Measurements from ENCODE around the gene ADCY1. TPM values are rescaled to one million over a fixed set of nuclear protein-coding genes. Genes with fewer than 3 reads are reported as not detected.

Gene ADCY1
- total RNA-seq, 2 donors from 2014 or later, result 1.9 TPM; not detected in 1

DNA sequence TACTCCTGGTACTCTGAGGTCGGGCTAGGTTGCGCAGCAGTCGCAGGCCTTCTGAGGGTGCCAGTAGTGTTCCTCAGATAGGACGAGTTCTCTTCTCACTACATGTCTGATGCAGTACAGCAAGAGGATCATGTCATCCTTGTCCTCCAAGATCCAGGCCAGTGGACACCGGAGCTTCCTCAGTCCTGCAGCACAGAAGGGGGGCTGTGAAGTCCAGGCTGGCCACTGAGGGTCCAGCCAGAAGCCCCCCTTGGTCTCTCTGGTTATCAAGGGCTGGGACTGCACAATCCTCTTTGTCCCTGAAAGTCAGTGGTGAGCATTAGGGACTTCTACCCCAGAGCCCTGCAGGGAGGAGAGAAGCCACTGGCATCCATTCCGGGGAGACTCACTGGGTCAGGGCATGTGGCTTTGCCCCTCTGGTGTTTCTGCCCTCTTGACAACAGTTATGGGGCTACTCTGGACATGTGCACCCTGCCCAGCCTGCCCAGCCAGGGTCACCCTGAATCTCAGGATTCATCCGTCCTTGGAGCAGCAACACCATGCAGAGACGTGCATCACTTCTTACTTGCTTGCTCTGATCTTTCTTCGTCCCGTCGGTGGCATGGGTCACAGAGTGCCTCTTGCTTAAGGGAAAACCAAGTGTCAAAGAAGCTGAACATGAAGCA, 125.7 kb downstream of the ADCY1 start:
- Mint-ChIP-seq H3K36me3 (no peaks in the 10 kb centered on the region), H3K27ac (no peak overlapping the region), H3K9me3 (no peaks in the 10 kb centered on the region)
- ATAC-seq (no peak), DNase-seq (ENCODE audit: low spot score in 2 of 2) (no peak)

DNA sequence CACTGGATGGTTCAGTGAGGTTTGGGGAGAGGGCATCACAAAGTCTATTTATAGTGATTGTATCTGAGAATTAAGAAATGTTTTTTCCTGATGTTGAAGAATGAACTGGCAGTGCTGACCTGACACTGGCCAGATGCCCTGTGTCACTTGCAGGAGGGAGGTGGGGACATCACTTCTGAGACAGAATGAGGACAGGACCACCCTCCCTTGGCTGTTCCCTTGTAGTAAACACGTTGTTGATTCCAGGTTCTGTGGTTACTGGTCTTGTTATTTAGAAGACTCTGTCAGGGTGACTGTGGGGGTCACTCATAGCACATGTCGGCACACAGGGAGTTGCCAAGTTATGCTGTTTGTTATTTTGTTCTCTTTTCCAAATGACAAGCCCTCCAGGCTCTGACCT, 126.4 kb downstream of the ADCY1 start:
- DNase-seq (ENCODE audit: low spot score in 2 of 2) (no peak), ATAC-seq (no peak)
- no peaks in the 10 kb centered on the region for H3K9me3 Mint-ChIP-seq
- no peak overlapping the region for H3K27ac Mint-ChIP-seq
- no peaks in the 10 kb centered on the region for H3K36me3 Mint-ChIP-seq

DNA sequence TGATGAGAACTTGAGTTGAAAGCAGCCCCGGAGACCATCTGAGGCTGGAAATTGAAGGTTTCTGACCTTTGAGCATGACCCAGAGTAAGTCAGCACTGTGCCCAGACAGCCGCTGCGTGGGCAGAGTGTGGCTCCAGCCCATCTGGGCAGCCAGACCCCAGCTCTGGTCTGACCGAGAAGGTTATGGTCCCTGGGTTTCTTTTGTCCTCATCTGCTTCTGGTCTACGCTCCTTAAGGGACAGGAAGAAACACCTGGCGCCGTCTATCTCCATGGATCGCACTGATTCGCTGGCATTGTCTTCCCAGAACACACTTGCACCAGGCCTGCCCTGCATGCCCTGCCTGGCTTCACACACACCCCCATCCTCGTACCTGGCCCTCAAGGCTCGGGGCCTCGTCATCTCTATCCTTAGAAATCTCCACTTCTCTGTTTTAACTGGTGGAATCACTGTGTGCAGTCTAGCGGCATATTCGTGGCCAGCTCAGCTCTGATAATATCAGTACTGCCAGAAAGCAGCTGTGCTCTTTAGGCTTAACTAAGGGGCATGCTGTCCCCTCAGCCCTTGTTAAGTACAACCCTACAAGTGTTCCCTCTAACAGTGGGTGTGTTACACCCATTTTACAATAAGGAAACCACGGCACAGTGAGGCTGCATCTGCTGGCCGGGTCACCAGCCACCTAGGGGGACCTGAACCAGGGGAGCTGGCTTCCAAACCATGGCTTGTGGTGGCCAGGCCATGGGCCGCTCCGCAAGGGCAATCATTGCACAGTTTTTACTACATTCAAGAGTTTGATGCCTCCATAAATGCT, 127.7 kb downstream of the ADCY1 start:
- ATAC-seq (no peak), DNase-seq (ENCODE audit: low spot score in 2 of 2) (no peak)
- Mint-ChIP-seq H3K36me3 (no peaks in the 10 kb centered on the region), H3K9me3 (no peaks in the 10 kb centered on the region), H3K27ac (no peak overlapping the region)

DNA sequence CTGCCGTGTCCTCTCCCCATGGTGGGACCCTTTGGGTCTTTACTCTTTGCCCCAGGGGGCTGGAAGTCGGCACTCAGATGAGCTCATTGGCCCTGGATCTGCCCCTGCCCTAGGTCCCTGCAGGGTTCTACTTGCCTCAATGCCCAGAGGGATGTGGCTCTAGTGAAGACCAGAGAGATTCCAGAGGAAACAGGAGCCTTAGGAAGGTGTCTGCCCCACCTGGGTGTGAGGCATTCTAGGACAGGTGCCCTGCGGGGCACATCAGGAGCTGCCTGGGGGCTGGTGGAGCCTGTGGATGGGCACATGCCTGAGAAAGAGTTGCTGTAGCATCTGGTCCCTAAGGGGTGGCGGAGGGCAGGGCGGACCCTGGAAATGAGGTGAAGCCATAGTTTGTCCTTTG, 128.6 kb downstream of the ADCY1 start:
- ATAC-seq (no peak), DNase-seq (ENCODE audit: low spot score in 2 of 2) (no peak)
- no peak overlapping the region for H3K27ac Mint-ChIP-seq
- no peaks in the 10 kb centered on the region for H3K36me3 Mint-ChIP-seq
- H3K9me3 Mint-ChIP-seq, result no peaks in the 10 kb centered on the region

DNA sequence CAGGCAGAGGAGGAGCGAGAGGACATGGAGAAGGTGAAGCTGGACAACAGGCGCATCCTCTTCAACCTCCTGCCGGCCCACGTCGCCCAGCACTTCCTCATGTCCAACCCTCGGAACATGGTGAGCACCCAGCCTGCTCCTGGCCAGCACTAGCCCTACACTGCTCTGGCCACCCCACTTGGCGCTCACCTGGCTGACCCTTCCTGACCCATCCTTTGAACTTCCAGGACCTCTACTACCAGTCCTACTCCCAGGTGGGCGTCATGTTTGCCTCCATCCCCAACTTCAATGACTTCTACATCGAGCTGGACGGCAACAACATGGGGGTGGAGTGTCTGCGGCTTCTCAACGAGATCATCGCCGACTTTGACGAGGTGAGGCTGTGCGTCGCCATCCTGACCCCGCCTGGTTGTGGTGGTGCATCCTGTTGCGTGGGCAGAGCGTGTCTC, 129.2 kb downstream of the ADCY1 start:
- ATAC-seq, result no peak
- no peaks in the 10 kb centered on the region for H3K9me3 Mint-ChIP-seq
- H3K36me3 Mint-ChIP-seq, result no peaks in the 10 kb centered on the region
- no peak overlapping the region for H3K27ac Mint-ChIP-seq
- DNase-seq (ENCODE audit: low spot score in 2 of 2), result no peak

DNA sequence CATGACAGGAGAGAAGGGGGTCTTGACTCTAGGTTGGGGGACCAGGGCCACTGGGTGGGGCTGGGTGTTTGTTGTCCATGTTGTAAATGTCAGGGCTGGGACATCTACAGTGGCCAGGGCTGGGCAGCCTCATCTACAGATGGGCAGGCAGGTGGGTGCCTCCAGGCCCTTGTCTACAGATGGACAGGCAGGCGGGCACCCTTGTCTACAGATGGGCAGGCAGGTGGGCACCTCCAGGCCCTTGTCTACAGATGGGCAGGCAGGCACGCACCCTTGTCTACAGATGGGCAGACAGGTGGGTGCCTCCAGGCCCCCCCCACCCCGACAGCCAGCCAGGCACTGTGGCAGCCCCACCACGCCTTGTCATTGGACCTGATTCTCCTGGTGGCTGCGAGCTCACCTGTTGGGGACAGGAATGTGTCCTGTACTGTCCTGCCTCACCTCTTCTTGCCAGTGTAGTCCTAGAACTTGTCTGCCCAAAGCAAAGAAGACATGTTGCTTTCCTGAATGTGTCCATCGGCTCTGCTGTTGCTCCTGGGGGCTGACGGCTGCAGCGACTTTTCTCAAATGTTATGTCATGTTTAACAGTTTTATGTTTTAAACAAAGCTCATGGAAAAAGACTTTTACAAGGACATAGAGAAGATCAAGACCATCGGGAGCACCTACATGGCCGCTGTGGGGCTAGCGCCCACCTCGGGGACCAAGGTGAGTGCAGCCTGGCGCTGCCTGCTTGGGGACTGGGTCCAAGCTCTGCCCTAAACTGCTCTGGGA, 129.9 kb downstream of the ADCY1 start:
- Mint-ChIP-seq H3K27ac (no peak overlapping the region), H3K9me3 (no peaks in the 10 kb centered on the region), H3K36me3 (no peaks in the 10 kb centered on the region)
- no peak for ATAC-seq
- no peak for DNase-seq (ENCODE audit: low spot score in 2 of 2)

DNA sequence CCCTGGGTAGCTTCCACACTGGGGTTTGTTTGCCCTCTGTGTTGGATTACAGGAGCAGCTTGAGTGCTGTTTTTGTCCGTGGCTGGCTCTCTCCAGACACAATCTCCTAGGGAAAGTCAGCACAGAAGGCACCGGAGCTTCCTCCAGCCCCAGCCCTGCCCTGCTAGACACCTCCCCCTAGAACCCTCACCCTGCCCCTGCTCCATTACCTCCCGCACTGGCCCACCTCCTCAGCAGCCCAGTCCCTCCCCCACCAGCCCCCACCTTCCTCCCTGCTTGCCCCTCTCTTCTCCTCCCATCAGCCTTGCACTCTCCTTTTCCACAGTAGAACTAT, 130.5 kb downstream of the ADCY1 start:
- ATAC-seq, result no peak
- Mint-ChIP-seq H3K9me3 (no peaks in the 10 kb centered on the region), H3K27ac (no peak overlapping the region), H3K36me3 (no peaks in the 10 kb centered on the region)
- no peak for DNase-seq (ENCODE audit: low spot score in 2 of 2)

DNA sequence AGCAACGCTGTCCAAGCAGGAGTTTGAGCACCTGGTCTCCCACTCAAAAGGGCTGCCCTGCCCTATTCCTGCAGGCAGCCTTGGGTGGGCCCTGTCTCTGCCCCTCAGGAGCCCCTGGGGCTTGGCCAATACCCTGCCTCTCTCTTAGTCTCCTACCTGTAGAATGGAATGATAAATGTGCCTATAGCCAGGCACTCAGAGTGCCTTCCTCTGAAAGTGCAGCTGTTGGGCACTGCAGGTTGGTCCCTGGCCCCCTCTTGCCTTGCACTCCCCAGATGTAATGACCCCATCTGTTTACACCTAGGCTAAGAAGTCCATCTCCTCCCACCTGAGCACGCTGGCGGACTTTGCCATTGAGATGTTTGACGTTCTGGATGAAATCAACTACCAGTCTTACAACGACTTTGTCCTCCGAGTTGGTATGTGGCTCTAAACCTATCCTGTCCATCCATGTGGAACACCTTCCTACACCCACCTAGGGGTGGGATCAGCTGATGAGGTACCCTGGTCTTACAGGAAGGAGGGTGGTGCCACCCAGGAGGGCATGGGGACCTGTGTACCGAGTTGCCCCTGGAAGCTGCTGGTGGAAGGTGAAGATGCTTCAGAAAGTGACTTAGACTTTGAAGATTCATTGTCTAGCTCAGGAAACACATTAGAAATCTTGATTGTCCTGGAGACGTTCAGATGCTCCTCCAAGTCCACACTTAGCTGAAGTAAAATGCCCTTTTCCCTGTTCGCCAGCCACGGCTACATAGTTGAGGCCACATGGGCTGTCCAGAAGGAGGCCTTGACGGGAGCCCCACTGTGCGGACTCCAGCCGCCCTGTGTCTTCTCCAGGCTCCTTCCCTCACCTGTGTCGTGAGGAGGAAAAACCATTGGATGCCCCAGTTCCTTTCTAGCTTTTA, 134.1 kb downstream of the ADCY1 start:
- ATAC-seq (no peak), DNase-seq (ENCODE audit: low spot score in 2 of 2) (peak in 1 of 2 donors; percentile 0)
- no peaks in the 10 kb centered on the region for H3K36me3 Mint-ChIP-seq
- H3K9me3 Mint-ChIP-seq, result no peaks in the 10 kb centered on the region
- no peak overlapping the region for H3K27ac Mint-ChIP-seq

DNA sequence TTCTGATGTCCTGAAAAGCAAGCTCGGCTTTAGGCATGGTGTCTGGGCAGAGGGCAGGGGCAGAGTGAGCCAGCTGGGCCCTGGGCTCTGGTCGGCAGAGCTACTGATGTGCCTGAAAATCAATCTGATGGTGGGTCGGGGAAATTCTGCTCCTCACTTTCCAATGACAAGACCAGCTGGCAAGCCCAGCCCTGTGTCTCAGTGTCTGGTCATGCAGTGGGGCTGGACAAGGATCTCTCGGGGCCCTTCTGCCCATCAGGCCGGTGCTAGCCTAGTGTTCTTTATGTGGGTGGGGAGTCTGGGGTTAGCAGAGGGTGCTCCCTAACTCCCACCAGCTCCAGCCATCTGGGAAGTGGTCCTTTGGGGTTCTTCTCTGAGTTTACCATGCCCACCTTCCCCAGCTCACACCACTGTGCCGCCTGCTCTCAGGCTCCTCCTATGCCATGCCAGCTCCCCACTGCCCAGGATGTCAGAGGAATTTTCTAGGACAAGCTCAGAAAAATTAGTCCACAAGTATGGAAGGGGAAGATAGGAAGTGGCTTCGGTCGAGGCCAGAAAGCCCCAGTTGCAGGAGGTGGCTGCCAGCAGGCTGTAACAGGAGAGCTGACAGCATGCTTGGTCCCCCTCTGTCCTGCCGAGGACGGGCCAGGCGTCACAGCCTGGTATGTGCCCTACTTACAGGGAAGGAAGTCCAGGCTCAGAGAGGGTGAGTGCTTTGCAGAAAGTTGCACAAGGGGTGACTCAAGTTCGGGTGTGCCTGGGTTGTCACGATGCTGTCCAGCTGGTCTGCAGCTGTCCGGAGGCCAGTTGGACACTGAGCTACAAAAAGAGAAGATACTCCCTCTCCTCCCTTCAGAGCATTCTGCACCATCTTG, 135.2 kb downstream of the ADCY1 start:
- Mint-ChIP-seq H3K27ac (no peak overlapping the region), H3K9me3 (no peaks in the 10 kb centered on the region), H3K36me3 (no peaks in the 10 kb centered on the region)
- ATAC-seq, result no peak
- DNase-seq (ENCODE audit: low spot score in 2 of 2), result peak in 1 of 2 donors; percentile 0

DNA sequence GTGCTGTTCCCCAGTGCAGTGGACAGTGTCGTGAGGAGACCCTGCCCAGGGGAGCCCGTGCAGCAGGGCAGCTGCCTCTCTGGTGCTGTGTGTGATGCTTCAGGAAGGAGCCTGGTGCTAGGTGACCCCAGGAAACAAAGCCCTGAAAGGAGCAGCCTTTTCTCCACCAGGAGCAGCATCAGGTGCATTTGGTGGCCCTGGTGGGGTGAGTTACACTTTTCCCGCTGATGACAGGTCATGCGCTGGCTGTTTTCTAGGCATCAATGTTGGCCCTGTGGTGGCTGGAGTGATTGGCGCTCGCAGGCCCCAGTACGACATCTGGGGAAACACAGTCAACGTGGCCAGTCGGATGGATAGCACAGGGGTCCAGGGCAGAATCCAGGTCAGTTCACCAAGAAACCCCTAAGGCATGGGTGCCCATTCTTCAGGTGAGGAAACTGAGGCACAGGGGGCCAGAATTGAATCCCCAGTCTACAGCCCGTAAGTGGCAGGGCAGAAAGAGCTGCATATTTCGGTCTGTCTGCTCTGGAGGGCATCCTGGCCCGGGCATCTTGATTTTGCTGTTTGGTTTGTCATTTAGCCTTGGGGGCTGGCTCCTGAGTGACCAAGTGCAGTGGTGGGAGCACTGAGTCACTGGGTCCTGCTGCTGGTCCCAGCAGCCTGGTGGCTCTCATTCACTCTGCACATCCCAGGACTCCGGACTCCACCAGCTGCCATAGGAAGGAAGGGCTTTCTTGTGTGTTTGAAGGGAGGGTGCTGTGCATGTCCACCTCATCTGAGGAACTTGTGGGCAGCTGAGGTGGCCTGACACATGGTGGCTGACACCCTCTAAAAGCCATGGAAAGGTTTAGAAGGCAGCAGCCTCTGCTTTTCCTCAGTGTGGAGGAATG, 136.3 kb downstream of the ADCY1 start:
- DNase-seq (ENCODE audit: low spot score in 2 of 2), result peak in 1 of 2 donors; percentile 0
- no peak overlapping the region for H3K27ac Mint-ChIP-seq
- no peaks in the 10 kb centered on the region for H3K36me3 Mint-ChIP-seq
- ATAC-seq, result peak; percentile 13 to 40
- no peaks in the 10 kb centered on the region for H3K9me3 Mint-ChIP-seq

DNA sequence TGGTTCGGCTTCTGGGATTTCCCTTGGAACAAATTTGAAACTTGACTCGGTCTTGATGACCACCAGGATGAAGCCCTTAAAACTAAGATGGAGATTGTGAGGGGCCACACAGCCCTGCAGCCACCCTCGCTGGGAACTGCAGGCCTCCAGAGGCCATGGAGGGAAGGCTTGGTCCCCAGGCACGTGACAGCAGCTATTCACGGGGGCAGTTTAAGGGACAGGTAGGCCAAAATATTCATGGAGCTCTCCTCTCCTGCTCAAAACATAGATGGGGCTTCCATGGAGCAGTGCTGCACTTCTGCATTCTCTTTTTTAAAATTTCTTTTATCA, 137.0 kb downstream of the ADCY1 start:
- no peaks in the 10 kb centered on the region for H3K9me3 Mint-ChIP-seq

DNA sequence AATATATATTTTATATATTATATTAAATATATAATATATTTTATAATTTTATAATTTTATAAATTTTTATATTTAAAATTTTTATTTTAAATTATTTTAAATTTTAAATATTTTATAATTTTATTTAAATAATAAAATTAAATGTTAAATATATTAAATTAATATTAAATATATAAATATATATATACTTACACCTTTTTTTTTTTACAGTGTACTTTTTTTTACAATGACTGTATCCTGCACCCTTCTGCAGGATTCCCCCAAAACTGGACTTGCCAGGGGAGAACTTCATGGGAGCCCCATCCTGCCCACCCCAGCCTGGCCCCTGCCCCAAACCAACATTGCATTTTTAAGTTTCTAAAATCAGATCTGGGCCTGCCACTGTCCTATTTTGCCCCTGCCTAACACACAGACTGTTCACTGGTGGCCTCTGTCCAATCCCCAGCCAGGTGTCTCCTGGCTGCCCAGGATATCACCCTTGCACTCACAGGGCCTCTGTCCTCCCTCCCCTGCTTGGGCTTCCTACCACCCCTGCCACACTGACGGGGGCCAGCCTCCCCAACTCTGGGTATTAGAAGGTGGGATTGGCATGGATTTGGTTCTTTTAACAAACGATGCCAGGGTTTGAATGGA, 138.0 kb downstream of the ADCY1 start:
- DNase-seq (ENCODE audit: low spot score in 2 of 2) (no peak), ATAC-seq (peak; percentile 33 to 43)
- Mint-ChIP-seq H3K9me3 (no peaks in the 10 kb centered on the region), H3K36me3 (no peaks in the 10 kb centered on the region), H3K27ac (no peak overlapping the region)

More for the DNA sequence above, 137.0 kb downstream of the ADCY1 start:
- peak; percentile 14 to 26 for ATAC-seq
- Mint-ChIP-seq H3K36me3 (no peaks in the 10 kb centered on the region), H3K27ac (no peak overlapping the region)
- DNase-seq (ENCODE audit: low spot score in 2 of 2), result peak in 1 of 2 donors; percentile 1

DNA sequence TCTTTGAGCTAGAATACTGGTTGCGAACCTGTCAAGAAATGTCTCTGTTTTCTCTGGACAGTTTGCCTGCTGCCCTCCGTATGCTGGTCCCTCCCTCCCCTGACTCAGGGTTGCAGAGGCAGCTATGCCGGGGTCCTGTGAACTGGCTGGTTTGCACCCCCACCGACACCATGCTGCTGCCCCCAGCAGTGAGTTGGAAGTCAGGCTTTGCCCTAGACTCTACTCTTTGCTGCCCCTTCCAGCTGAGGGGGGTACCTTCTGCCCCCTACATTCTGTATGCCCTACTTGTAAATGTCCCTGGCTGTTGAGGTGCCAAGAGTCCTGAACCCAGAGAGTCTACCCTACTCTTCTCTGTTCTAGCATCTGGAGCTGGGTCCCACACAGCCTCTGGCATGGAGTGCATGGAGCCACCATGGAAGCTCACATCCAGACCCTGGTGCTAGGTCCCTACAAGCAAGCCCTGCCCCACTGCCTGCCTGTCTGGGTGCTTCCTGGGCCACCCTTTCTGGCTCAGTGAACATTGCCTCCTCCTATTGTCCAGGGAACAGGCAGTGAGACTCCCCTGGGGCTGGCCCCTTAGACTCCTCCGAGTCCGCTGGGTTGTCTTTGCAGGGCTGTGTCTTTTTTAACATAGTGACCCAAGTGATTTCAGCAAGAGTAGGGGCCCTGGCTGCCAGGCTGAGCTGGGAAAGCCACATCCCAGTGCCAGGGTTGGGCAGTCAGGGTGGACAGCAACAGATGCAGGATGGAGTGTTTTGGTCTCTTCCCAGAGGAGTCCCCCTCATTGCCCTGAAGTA, 138.9 kb downstream of the ADCY1 start:
- Mint-ChIP-seq H3K9me3 (no peaks in the 10 kb centered on the region), H3K27ac (no peak overlapping the region), H3K36me3 (no peaks in the 10 kb centered on the region)
- no peak for DNase-seq (ENCODE audit: low spot score in 2 of 2)
- peak in 1 of 2 donors; percentile 25 for ATAC-seq
